ENCODE results near the gene PRDM2. TPM values are rescaled to one million over a fixed set of nuclear protein-coding genes. Genes with fewer than 3 reads are reported as not detected.
A peak's percentile ranks its signal among the peaks of the same experiment; 100 is the strongest.

The PRDM2 gene
- total and polyA plus RNA-seq, 4 donors: 16.1 to 52.0 (median 28.5) TPM

DNA sequence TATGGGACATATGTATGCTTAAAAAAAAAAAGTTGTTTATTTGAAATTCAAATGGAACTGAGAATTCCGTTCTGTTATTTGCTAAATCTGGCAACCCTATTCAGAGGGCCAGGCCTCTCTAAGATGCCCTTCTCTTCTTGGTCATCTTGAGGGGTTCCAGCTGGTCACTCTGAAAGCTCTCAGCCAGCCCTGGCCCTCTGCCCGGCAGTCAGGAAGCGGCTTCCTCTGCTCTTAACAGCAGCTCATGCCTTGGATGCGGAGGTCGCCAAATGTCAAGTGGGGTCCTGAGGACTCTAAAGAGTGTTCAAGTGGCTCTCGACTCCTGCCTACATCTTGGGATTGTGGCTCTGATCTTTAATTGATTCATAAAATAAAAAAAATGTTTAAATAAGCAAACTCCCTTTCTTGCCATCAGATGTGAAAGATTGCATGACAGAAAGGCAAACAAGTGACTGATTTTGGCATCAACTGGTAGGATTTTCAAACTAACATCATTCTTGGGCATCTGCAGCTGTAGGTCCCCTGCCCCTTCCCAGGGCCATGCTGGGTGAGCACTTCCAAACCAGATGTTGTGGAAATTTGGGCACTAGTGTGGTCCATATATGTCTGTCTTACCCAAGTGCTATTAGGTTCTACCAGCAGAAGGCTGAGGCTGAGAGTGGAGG lies 130.8 kb downstream of the PRDM2 start:
- H3K9ac ChIP-seq (ENCODE audit: insufficient read depth in 1 of 2, low read length in 2 of 2): no peak overlapping the region
- peak; percentile 11 for ATAC-seq (ENCODE audit: insufficient read depth, low FRiP score)
- peak; percentile 87 to 91 (median 89) for DNase-seq
- no peaks in the 10 kb centered on the region for H3K36me3 ChIP-seq (ENCODE audit: control insufficient read depth in 4 of 4, insufficient read depth in 4 of 4, low read length in 4 of 4)
- H3K27me3 ChIP-seq (ENCODE audit: control insufficient read depth in 3 of 3, insufficient read depth in 3 of 3, low read length in 2 of 3): no peaks in the 10 kb centered on the region
- peaks cover 0 to 15% (median 6%) of the 10 kb centered on the region in 5 donors for H3K4me1 ChIP-seq (ENCODE audit: control insufficient read depth in 5 of 5, insufficient read depth in 5 of 5, low read length in 5 of 5)
- TF ChIP-seq, protein P1, sequence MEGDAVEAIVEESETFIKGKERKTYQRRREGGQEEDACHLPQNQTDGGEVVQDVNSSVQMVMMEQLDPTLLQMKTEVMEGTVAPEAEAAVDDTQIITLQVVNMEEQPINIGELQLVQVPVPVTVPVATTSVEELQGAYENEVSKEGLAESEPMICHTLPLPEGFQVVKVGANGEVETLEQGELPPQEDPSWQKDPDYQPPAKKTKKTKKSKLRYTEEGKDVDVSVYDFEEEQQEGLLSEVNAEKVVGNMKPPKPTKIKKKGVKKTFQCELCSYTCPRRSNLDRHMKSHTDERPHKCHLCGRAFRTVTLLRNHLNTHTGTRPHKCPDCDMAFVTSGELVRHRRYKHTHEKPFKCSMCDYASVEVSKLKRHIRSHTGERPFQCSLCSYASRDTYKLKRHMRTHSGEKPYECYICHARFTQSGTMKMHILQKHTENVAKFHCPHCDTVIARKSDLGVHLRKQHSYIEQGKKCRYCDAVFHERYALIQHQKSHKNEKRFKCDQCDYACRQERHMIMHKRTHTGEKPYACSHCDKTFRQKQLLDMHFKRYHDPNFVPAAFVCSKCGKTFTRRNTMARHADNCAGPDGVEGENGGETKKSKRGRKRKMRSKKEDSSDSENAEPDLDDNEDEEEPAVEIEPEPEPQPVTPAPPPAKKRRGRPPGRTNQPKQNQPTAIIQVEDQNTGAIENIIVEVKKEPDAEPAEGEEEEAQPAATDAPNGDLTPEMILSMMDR (IDR thresholded peaks at IDR 0.05; ENCODE audit: control extremely low read depth, extremely low read depth): no peak
- no peak overlapping the region for H3K4me3 ChIP-seq
- H3K9me3 ChIP-seq (ENCODE audit: control insufficient read depth in 4 of 4, insufficient read depth in 3 of 4, low read length in 3 of 4): peaks cover 0 to 2% (median 0%) of the 10 kb centered on the region in 4 donors
- WGBS, 2 donors: 37 to 65% methylated on average over 6 of the region's 6 CpGs
- H3K27ac ChIP-seq (ENCODE audit: low read depth in 1 of 2, low read length in 1 of 2): no peak overlapping the region

DNA sequence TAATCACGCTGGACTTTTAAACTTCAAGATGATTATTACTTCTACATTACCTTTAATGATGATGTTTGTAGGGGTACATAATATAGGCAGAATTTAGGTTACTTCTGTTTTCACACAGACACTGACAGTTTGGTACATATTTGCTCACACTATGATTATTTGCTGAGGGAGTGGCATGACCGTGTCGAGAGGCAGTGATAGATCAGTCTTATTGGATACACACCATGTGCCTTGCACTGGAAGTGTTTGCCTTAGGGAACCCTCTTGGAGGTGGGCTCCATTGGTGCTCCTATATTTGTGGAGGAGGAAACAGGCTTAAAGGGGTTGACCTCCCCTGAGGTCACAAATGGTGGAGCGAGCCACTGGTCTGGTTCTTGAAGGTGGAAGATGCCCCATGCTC lies 132.1 kb downstream of the PRDM2 start:
- H3K36me3 ChIP-seq (ENCODE audit: control insufficient read depth in 4 of 4, insufficient read depth in 4 of 4, low read length in 4 of 4): no peaks in the 10 kb centered on the region
- no peaks in the 10 kb centered on the region for H3K27me3 ChIP-seq (ENCODE audit: control insufficient read depth in 3 of 3, insufficient read depth in 3 of 3, low read length in 2 of 3)
- peaks cover 0 to 2% (median 0%) of the 10 kb centered on the region in 4 donors for H3K9me3 ChIP-seq (ENCODE audit: control insufficient read depth in 4 of 4, insufficient read depth in 3 of 4, low read length in 3 of 4)
- no peak overlapping the region for H3K9ac ChIP-seq (ENCODE audit: insufficient read depth in 1 of 2, low read length in 2 of 2)
- DNase-seq: no peak
- ATAC-seq (ENCODE audit: insufficient read depth, low FRiP score): no peak
- TF ChIP-seq, protein P1 (IDR thresholded peaks at IDR 0.05; ENCODE audit: control extremely low read depth, extremely low read depth): no peak
- H3K27ac ChIP-seq (ENCODE audit: low read depth in 1 of 2, low read length in 1 of 2): no peak overlapping the region
- no peak overlapping the region for H3K4me3 ChIP-seq
- 76 to 79% methylated on average over 4 of the region's 4 CpGs for WGBS, 2 donors
- H3K4me1 ChIP-seq (ENCODE audit: control insufficient read depth in 5 of 5, insufficient read depth in 5 of 5, low read length in 5 of 5): peaks cover 0 to 15% (median 6%) of the 10 kb centered on the region in 5 donors

DNA sequence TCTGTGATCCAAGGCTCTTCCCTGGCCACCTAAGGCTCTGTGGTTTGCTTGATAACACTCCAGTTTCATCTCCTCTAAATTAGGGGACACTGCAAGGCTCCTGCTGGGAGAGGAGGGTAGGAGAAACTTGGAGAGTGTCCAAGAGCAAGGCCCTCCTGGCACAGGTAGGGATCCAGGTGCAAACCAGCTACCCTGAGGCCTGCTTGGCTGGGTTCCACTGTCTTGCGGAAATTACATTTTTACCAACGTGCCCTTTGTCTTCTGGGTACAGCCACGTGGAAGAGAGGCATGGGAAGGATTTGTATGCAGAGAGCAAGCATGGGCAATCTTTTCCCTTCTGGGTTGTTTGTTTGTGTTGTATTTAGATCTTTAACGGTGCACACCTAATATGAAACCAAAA lies 132.5 kb downstream of the PRDM2 start:
- no peaks in the 10 kb centered on the region for H3K27me3 ChIP-seq (ENCODE audit: control insufficient read depth in 3 of 3, insufficient read depth in 3 of 3, low read length in 2 of 3)
- no peak overlapping the region for H3K27ac ChIP-seq (ENCODE audit: low read depth in 1 of 2, low read length in 1 of 2)
- no peak for ATAC-seq (ENCODE audit: insufficient read depth, low FRiP score)

More for the DNA sequence above, 132.5 kb downstream of the PRDM2 start:
- Histone ChIP-seq H3K4me3 (no peak overlapping the region), H3K36me3 (ENCODE audit: control insufficient read depth in 4 of 4, insufficient read depth in 4 of 4, low read length in 4 of 4) (no peaks in the 10 kb centered on the region), H3K9me3 (ENCODE audit: control insufficient read depth in 4 of 4, insufficient read depth in 3 of 4, low read length in 3 of 4) (peaks cover 0 to 2% (median 0%) of the 10 kb centered on the region in 4 donors), H3K9ac (ENCODE audit: insufficient read depth in 1 of 2, low read length in 2 of 2) (no peak overlapping the region), H3K4me1 (ENCODE audit: control insufficient read depth in 5 of 5, insufficient read depth in 5 of 5, low read length in 5 of 5) (peaks cover 0 to 15% (median 6%) of the 10 kb centered on the region in 5 donors)
- DNase-seq: no peak
- 50 to 65% methylated on average over 4 of the region's 4 CpGs for WGBS, 2 donors
- TF ChIP-seq, protein P1 (IDR thresholded peaks at IDR 0.05; ENCODE audit: control extremely low read depth, extremely low read depth): no peak
